K562 (cell line): ENCODE results near the gene MED15. TPM values are rescaled to one million over a fixed set of nuclear protein-coding genes. Genes with fewer than 3 reads are reported as not detected.
"Not testable (repeated sequence)": the region's sequence is repeated elsewhere in the genome, so short reads cannot be mapped to it uniquely, and the experiment has no call there.

Experiments
- JUN ChIP-seq, 2 experiments: sonication (generic) in 1 of 2; formaldehyde crosslinking in 1 of 2; IDR thresholded peaks; 2 replicates each; pipeline versions ENCODE4 v1.6.1 to v1.8.0; 2012 to 2022; ENCODE audit warnings: borderline replicate concordance in 2 of 2, mild to moderate bottlenecking in 2 of 2, improper control_type of control experiment in 1 of 2, low read depth in 1 of 2, low read length in 1 of 2, missing genetic modification reagents in 1 of 2
- ZNF143 ChIP-seq: sonication (generic); formaldehyde crosslinking; IDR thresholded peaks from 2 replicates; pipeline ENCODE4 v1.9.0; 2022; ENCODE audit warnings: mild to moderate bottlenecking, missing genetic modification reagents
- polyA plus RNA-seq, 8 experiments: library from polyadenylated mRNA; depleted of rRNA in 4 of 8; stranded (reverse) in 5 of 8; unstranded in 3 of 8; fragments of >200 nt; fragmentation: Nextera tagmentation in 2 of 8; fragmentation: Illumina TruSeq in 1 of 8; extraction: Ambion mirVana in 2 of 8; extraction: Trizol in 1 of 8; gene quantifications; 2 replicates each; pipeline versions ENCODE4 v1.2.1 to v1.2.3, GENCODE V29; 2011 to 2014; ENCODE audit warnings: inconsistent platforms in 1 of 8, missing spikeins in 1 of 8
- total RNA-seq, 7 experiments: library from RNA; depleted of rRNA in 6 of 7; stranded (reverse); fragments of >200 nt in 6 of 7; fragmentation: Illumina TruSeq in 2 of 7; extraction: Trizol in 2 of 7; gene quantifications; 2 replicates each; pipeline versions ENCODE4 v1.2.1 to v1.2.3, GENCODE V29; 2011 to 2021; ENCODE audit warnings: low replicate concordance in 1 of 7
- TF ChIP-seq, protein P1 (sequence below), 2 experiments: fragments of 450-650 bp in 1 of 2; sonication (generic) in 1 of 2; formaldehyde crosslinking in 1 of 2; IDR thresholded peaks; 2 replicates each; pipeline versions ENCODE4 v1.7.1 to v1.9.0; 2016 to 2022; ENCODE audit warnings: inconsistent platforms in 1 of 2, mild to moderate bottlenecking in 1 of 2, missing genetic modification reagents in 1 of 2
- TF ChIP-seq, protein P2 (sequence below): sonication (generic); formaldehyde crosslinking; IDR thresholded peaks from 2 replicates; pipeline ENCODE4 v1.9.0; 2022; ENCODE audit warnings: mild to moderate bottlenecking, missing genetic modification reagents

The MED15 gene
- total and polyA plus RNA-seq, 9 of the 15 experiments (the other 6 are each of a cell fraction or from before 2014, with no cell fraction given) = 4.0 to 271 (median 60.1) TPM

DNA sequence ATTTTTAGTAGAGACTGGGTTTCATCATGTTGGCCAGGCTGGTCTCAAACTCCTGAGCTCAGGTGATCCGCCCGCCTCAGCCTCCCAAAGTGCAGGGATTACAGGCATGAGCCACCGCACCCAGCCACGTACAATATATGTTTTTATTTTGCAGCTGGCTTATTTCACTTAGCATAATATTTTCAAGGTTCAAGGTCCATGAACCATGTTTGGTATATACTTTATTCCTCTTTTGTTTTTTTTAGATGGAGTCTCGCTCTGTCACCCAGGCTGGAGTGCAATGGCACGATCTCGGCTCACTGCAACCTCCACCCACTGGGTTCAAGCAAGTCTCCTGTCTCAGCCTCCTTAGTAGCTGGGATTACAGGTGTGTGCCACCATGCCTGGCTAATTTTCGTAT lies 31.5 kb downstream of the MED15 start (continued):
- TF ChIP-seq, protein P1, sequence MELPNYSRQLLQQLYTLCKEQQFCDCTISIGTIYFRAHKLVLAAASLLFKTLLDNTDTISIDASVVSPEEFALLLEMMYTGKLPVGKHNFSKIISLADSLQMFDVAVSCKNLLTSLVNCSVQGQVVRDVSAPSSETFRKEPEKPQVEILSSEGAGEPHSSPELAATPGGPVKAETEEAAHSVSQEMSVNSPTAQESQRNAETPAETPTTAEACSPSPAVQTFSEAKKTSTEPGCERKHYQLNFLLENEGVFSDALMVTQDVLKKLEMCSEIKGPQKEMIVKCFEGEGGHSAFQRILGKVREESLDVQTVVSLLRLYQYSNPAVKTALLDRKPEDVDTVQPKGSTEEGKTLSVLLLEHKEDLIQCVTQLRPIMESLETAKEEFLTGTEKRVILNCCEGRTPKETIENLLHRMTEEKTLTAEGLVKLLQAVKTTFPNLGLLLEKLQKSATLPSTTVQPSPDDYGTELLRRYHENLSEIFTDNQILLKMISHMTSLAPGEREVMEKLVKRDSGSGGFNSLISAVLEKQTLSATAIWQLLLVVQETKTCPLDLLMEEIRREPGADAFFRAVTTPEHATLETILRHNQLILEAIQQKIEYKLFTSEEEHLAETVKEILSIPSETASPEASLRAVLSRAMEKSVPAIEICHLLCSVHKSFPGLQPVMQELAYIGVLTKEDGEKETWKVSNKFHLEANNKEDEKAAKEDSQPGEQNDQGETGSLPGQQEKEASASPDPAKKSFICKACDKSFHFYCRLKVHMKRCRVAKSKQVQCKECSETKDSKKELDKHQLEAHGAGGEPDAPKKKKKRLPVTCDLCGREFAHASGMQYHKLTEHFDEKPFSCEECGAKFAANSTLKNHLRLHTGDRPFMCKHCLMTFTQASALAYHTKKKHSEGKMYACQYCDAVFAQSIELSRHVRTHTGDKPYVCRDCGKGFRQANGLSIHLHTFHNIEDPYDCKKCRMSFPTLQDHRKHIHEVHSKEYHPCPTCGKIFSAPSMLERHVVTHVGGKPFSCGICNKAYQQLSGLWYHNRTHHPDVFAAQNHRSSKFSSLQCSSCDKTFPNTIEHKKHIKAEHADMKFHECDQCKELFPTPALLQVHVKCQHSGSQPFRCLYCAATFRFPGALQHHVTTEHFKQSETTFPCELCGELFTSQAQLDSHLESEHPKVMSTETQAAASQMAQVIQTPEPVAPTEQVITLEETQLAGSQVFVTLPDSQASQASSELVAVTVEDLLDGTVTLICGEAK (IDR thresholded peaks at IDR 0.05) = not testable (repeated sequence)
- TF ChIP-seq, protein P1 (CRISPR knock-in tag; IDR thresholded peaks at IDR 0.05) = peak; percentile 50; the same call in 1 of the 2 replicates
- TF ChIP-seq ZNF143 (CRISPR knock-in tag) (0 out of 2 replicates have a peak, but pooled peaks have one; percentile 58), JUN (CRISPR knock-in tag; IDR thresholded peaks at IDR 0.05; ENCODE audit: borderline replicate concordance) (0 out of 2 replicates have a peak, but pooled peaks have one; percentile 75)
- TF ChIP-seq, protein P2, sequence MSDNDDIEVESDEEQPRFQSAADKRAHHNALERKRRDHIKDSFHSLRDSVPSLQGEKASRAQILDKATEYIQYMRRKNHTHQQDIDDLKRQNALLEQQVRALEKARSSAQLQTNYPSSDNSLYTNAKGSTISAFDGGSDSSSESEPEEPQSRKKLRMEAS (CRISPR knock-in tag) = peak; percentile 49; the same call in 1 of the 2 replicates
- TF ChIP-seq JUN (IDR thresholded peaks at IDR 0.05; ENCODE audit: borderline replicate concordance, low read depth, low read length) = not testable (repeated sequence)
